Adipocyte (in vitro differentiated cells): ENCODE results near the gene ROBO1.

Source experiments
- DNase-seq: peaks from one replicate; pipeline ENCODE4 v3.0.0-alpha.2; 2015; ENCODE audit warnings: low read depth
- H3K27me3 ChIP-seq: replicated peaks from 2 replicates; pipeline ENCODE4 v1.7.0; 2013; ENCODE audit warnings: mild to moderate bottlenecking, low read length, moderate library complexity; ENCODE audit not compliant: control insufficient read depth, insufficient read depth
- H3K36me3 ChIP-seq: 2 replicates; pipeline ENCODE4 v1.7.0; 2013; ENCODE audit warnings: low read length, mild to moderate bottlenecking, moderate library complexity; ENCODE audit not compliant: control insufficient read depth, insufficient read depth, severe bottlenecking
- H3K4me1 ChIP-seq: 2 replicates; pipeline ENCODE4 v1.7.0; 2013; ENCODE audit warnings: mild to moderate bottlenecking, low read length, moderate library complexity; ENCODE audit not compliant: control insufficient read depth, insufficient read depth
- H3K4me3 ChIP-seq: 2 replicates; pipeline ENCODE4 v1.7.0; 2013; ENCODE audit warnings: mild to moderate bottlenecking, low read length, moderate library complexity
- H3K9ac ChIP-seq: 2 replicates; pipeline ENCODE4 v1.7.0; 2013; ENCODE audit warnings: mild to moderate bottlenecking, low read length, moderate library complexity
- H3K9me3 ChIP-seq: 2 replicates; pipeline ENCODE4 v1.7.0; 2013; ENCODE audit warnings: mild to moderate bottlenecking, low read length, moderate library complexity; ENCODE audit not compliant: control insufficient read depth

Gene ROBO1

GRCh38 chr3:79160421-79160820 is 607.4 kb downstream of the ROBO1 start:
- no peaks in the 10 kb centered on the region for H3K27me3 ChIP-seq
- H3K9ac ChIP-seq, result no peak overlapping the region
- DNase-seq, result no peak
- H3K36me3 ChIP-seq, result no peaks in the 10 kb centered on the region
- H3K4me1 ChIP-seq, result no peaks in the 10 kb centered on the region
- no peaks in the 10 kb centered on the region for H3K9me3 ChIP-seq
- H3K4me3 ChIP-seq, result no peak overlapping the region

DNA sequence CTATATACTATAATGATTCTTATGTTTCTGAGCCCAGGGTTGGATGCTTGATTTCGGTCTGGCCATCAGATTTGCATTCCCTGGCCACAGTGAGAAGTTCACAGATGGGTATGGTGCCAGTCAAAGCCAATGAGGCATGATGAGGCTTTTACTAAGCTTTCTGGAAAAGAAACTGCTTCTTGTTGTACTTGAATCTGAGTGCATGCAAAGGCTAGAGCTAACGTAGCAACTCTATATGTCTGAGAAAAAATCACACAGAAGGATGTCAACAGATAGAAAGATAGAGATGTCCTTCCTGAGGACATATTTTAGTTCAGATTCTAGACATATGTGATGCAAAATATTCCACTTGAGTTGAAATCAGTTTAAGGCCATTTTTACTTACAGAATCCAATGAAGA is 608.1 kb downstream of the ROBO1 start:
- no peaks in the 10 kb centered on the region for H3K27me3 ChIP-seq
- no peak overlapping the region for H3K9ac ChIP-seq
- DNase-seq, result no peak
- H3K4me1 ChIP-seq, result no peaks in the 10 kb centered on the region
- H3K36me3 ChIP-seq, result no peaks in the 10 kb centered on the region
- no peak overlapping the region for H3K4me3 ChIP-seq
- no peaks in the 10 kb centered on the region for H3K9me3 ChIP-seq

- no peak for DNase-seq
- Histone ChIP-seq H3K9me3 (no peaks in the 10 kb centered on the region), H3K4me1 (no peaks in the 10 kb centered on the region), H3K4me3 (no peak overlapping the region), H3K27me3 (no peaks in the 10 kb centered on the region), H3K9ac (no peak overlapping the region), H3K36me3 (no peaks in the 10 kb centered on the region)
Observed at GRCh38 chr3:79157191-79157590, 610.6 kb downstream of the ROBO1 start.

DNA sequence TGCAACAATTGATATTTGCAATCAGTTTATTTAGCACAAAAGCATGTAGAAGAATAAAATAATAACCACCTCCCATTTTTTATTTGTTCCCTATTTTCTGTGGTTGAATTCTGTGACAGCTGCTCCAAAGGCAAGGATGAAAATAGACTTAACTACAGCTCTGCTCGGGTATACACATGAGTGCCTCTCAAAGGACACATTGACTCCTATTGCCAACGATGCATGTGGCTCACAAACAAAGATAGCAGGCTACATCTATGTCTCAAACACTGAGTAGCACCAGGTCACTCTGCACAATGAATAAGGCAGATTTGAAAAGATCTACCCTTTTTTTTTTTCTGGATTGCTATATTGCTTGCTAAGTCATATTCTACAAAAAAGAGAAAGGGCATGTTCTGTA is 612.9 kb downstream of the ROBO1 start:
- Histone ChIP-seq H3K9me3 (no peaks in the 10 kb centered on the region), H3K27me3 (no peaks in the 10 kb centered on the region), H3K9ac (no peak overlapping the region), H3K4me1 (no peaks in the 10 kb centered on the region), H3K36me3 (no peaks in the 10 kb centered on the region), H3K4me3 (no peak overlapping the region)
- no peak for DNase-seq

DNA sequence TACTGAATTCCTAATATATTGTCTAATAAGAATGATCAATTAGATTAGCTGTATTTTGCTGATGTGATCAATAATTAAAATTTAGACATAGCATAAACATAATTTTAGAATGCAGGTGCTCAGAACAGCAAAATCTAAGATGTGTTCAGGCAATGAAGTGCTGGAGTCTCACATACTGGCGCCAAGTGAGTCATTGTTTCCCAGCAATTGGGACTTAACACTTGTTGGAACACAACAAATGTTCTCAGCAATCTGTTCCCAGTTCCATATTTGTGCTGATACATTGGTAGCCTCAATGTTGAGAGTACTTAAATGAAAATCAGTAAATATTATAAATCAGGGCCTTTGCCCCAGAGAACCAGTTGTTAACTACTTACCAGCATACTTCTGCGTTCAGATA is 619.0 kb downstream of the ROBO1 start:
- H3K9ac ChIP-seq, result no peak overlapping the region
- no peaks in the 10 kb centered on the region for H3K27me3 ChIP-seq
- DNase-seq, result no peak
- H3K4me3 ChIP-seq, result no peak overlapping the region
- H3K36me3 ChIP-seq, result no peaks in the 10 kb centered on the region
- peaks cover 6% of the 10 kb centered on the region for H3K4me1 ChIP-seq
- no peaks in the 10 kb centered on the region for H3K9me3 ChIP-seq

GRCh38 chr3:79146024-79146423 is 621.8 kb downstream of the ROBO1 start:
- no peaks in the 10 kb centered on the region for H3K9me3 ChIP-seq
- no peak for DNase-seq
- no peaks in the 10 kb centered on the region for H3K27me3 ChIP-seq
- H3K36me3 ChIP-seq, result no peaks in the 10 kb centered on the region
- no peak overlapping the region for H3K4me3 ChIP-seq
- peaks cover 11% of the 10 kb centered on the region for H3K4me1 ChIP-seq
- H3K9ac ChIP-seq, result no peak overlapping the region

DNA sequence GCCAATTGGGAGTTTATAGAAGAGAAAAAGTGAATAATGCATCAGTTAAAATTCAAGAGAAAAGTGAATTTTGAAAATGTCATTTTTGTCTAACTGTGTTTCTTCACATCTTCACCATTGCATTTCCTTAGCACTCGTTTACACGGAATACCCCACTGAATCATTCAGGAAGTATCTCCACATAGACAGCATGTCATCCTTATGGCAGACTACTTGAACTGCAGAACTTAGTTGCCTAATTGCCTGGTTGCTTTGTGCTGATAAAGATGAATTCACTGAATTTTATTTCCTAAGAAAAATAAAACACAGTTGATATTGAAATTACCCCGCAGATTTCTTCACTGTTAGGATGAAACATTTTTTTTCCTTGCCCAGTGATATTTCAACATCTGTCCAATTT is 627.1 kb downstream of the ROBO1 start:
- peak; percentile 43 for DNase-seq
- Histone ChIP-seq H3K36me3 (no peaks in the 10 kb centered on the region), H3K4me1 (peaks cover 21% of the 10 kb centered on the region), H3K27me3 (no peaks in the 10 kb centered on the region), H3K9me3 (no peaks in the 10 kb centered on the region), H3K4me3 (no peak overlapping the region), H3K9ac (no peak overlapping the region)

GRCh38 chr3:79139395-79140068 is 628.3 kb downstream of the ROBO1 start:
- Histone ChIP-seq H3K4me1 (peaks cover 21% of the 10 kb centered on the region), H3K9me3 (no peaks in the 10 kb centered on the region), H3K9ac (no peak overlapping the region), H3K27me3 (no peaks in the 10 kb centered on the region), H3K36me3 (no peaks in the 10 kb centered on the region), H3K4me3 (peak overlapping the region; percentile 19)
- peak; percentile 12 for DNase-seq

GRCh38 chr3:79125313-79125984 is 642.3 kb downstream of the ROBO1 start:
- Histone ChIP-seq H3K27me3 (no peaks in the 10 kb centered on the region), H3K4me1 (no peaks in the 10 kb centered on the region), H3K9ac (no peak overlapping the region), H3K36me3 (no peaks in the 10 kb centered on the region), H3K4me3 (no peak overlapping the region), H3K9me3 (no peaks in the 10 kb centered on the region)
- no peak for DNase-seq

DNA sequence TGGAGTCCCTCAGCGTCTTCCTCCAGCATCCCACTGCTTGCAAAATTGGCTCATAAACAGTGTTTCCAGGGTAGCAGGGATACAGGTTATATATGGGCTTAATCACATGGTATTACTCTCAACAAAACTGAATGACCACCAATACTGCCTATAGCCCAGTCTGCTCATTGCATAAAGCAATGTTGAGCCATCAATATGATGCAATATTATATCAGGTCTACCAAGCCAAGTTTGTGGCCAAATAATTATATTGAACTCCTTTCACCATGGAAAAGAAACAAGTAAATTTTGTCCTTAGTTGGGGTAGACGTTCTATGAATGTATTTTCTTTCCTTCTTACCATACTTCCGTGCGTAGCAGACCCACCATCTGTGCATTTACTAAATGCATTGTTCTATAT is 652.3 kb downstream of the ROBO1 start:
- no peaks in the 10 kb centered on the region for H3K4me1 ChIP-seq
- no peak for DNase-seq
- H3K4me3 ChIP-seq, result no peak overlapping the region
- no peak overlapping the region for H3K9ac ChIP-seq
- H3K9me3 ChIP-seq, result no peaks in the 10 kb centered on the region
- H3K27me3 ChIP-seq, result no peaks in the 10 kb centered on the region
- H3K36me3 ChIP-seq, result no peaks in the 10 kb centered on the region

DNA sequence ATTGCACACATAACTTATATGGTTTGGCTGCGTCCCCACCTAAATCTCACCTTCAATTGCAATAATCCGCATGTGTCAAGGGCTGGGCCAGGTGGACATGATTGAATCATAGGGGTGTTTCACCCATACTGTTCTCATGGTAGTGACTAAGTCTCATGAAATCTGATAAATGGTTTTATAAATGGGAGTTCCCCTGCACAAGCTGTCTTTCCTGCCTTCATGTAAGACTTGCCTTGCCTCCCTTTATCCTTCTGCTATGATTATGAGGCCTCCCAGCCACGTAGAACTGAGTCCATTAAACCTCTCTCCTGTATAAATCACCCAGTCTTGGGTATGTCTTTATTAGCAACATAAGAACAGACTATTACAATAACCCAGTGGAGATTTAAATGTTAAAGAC is 653.9 kb downstream of the ROBO1 start:
- no peak for DNase-seq
- H3K36me3 ChIP-seq, result no peaks in the 10 kb centered on the region
- no peak overlapping the region for H3K4me3 ChIP-seq
- H3K27me3 ChIP-seq, result no peaks in the 10 kb centered on the region
- no peak overlapping the region for H3K9ac ChIP-seq
- no peaks in the 10 kb centered on the region for H3K4me1 ChIP-seq
- no peaks in the 10 kb centered on the region for H3K9me3 ChIP-seq
